ENCODE results near the gene FABP7. TPM values are rescaled to one million over a fixed set of nuclear protein-coding genes. Genes with fewer than 3 reads are reported as not detected.
"Not testable (repeated sequence)": the region's sequence is repeated elsewhere in the genome, so short reads cannot be mapped to it uniquely, and the experiment has no call there.

The FABP7 gene
- total and polyA plus RNA-seq, 2 donors (not counting 1 experiment from before 2014, with no cell fraction given) = not detected

DNA sequence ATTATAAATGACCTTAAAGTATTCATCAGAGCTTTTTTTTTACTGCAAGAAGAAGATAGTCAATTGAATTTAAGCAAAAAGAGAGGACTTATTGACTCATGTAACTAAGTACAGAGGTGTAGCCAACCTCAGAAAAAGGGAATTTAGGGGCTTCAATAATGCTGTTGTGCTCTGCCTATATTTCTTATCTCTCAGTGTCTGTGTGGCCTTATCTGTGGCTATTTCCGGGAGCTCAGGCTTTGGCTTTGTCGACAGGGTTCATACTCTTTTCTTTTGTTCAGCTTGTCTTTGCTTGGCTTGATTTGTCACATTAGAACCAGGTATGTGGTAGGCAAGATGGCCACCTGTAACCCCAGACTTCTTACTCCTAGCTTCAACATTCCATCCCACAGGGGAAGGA lies 38.6 kb upstream of the FABP7 start:
- Histone ChIP-seq H3K4me1 (ENCODE audit: control insufficient read depth, extremely low read depth, insufficient read depth, low read length) (no peaks in the 10 kb centered on the region), H4K20me1 (ENCODE audit: control insufficient read depth, extremely low read depth, insufficient read depth, low read length) (no peaks in the 10 kb centered on the region), H3K27ac (ENCODE audit: insufficient read depth, low read length) (no peak overlapping the region), H3K27me3 (ENCODE audit: control insufficient read depth, insufficient read depth, low read length) (no peaks in the 10 kb centered on the region), H2AFZ (ENCODE audit: low read length) (no peak overlapping the region), H3K4me2 (ENCODE audit: extremely low read depth, insufficient read depth, low read length) (no peak overlapping the region), H3K79me2 (ENCODE audit: control insufficient read depth, insufficient read depth, low read length) (no peaks in the 10 kb centered on the region), H3K9me3 (ENCODE audit: control insufficient read depth, insufficient read depth, low read depth, low read length) (no peaks in the 10 kb centered on the region), H3K9ac (ENCODE audit: insufficient read depth, low read length) (no peak overlapping the region), H3K4me3 (replicated peaks in 1 of 4; ENCODE audit: control extremely low read depth in 1 of 4, insufficient read depth in 1 of 4, low read depth in 3 of 4, low read length in 4 of 4) (no peak overlapping the region), H3K36me3 (ENCODE audit: control insufficient read depth, insufficient read depth, low read length) (no peaks in the 10 kb centered on the region)
- no peak for TF ChIP-seq EZH2 (IDR thresholded peaks at IDR 0.05; ENCODE audit: low read length, missing control alignments)
- TF ChIP-seq, protein P1, sequence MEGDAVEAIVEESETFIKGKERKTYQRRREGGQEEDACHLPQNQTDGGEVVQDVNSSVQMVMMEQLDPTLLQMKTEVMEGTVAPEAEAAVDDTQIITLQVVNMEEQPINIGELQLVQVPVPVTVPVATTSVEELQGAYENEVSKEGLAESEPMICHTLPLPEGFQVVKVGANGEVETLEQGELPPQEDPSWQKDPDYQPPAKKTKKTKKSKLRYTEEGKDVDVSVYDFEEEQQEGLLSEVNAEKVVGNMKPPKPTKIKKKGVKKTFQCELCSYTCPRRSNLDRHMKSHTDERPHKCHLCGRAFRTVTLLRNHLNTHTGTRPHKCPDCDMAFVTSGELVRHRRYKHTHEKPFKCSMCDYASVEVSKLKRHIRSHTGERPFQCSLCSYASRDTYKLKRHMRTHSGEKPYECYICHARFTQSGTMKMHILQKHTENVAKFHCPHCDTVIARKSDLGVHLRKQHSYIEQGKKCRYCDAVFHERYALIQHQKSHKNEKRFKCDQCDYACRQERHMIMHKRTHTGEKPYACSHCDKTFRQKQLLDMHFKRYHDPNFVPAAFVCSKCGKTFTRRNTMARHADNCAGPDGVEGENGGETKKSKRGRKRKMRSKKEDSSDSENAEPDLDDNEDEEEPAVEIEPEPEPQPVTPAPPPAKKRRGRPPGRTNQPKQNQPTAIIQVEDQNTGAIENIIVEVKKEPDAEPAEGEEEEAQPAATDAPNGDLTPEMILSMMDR (conservative IDR thresholded peaks at IDR 0.05 in 1 of 2, IDR thresholded peaks at IDR 0.05 in 1 of 2; ENCODE audit: low read depth in 1 of 2, low read length in 2 of 2) = no peak
- DNase-seq (ENCODE audit: low read depth in 2 of 2) = no peak

- not testable (repeated sequence) for H3K36me3 ChIP-seq (ENCODE audit: control insufficient read depth, insufficient read depth, low read length); H3K4me2 ChIP-seq (ENCODE audit: extremely low read depth, insufficient read depth, low read length); H3K9me3 ChIP-seq (ENCODE audit: control insufficient read depth, insufficient read depth, low read depth, low read length); H3K4me1 ChIP-seq (ENCODE audit: control insufficient read depth, extremely low read depth, insufficient read depth, low read length); H3K27ac ChIP-seq (ENCODE audit: insufficient read depth, low read length); H3K79me2 ChIP-seq (ENCODE audit: control insufficient read depth, insufficient read depth, low read length); H4K20me1 ChIP-seq (ENCODE audit: control insufficient read depth, extremely low read depth, insufficient read depth, low read length); H3K9ac ChIP-seq (ENCODE audit: insufficient read depth, low read length); H3K4me3 ChIP-seq (replicated peaks in 1 of 4; ENCODE audit: control extremely low read depth in 1 of 4, insufficient read depth in 1 of 4, low read depth in 3 of 4, low read length in 4 of 4); H2AFZ ChIP-seq (ENCODE audit: low read length); H3K27me3 ChIP-seq (ENCODE audit: control insufficient read depth, insufficient read depth, low read length)
- TF ChIP-seq, protein P1 (conservative IDR thresholded peaks at IDR 0.05 in 1 of 2, IDR thresholded peaks at IDR 0.05 in 1 of 2; ENCODE audit: low read depth in 1 of 2, low read length in 2 of 2) = peak; percentile 38 to 42
- peak in 1 of 2 donors; percentile 14 for DNase-seq (ENCODE audit: low read depth in 2 of 2)
Measured at GRCh38 chr6:122744247-122744646, 35.3 kb upstream of the FABP7 start.

DNA sequence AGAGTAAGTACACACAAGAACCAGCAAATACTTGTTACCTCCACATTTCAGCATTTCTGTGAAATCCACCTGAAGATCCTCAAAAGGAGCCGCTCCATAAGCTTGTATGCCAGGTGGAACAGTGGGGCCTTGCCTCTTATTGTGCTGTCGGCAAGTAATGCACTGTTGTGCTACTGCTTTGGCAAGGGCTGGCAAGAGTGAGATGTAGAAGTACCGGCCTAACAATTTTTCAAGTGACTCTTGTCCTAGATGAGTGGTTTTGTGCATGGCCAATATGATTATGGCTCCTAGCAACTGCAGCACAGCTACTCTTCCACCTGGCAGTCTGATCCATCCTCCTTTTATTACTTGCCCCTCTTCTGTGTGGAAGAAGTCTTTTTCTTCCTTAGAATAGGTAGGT lies 34.7 kb upstream of the FABP7 start:
- H3K9me3 ChIP-seq (ENCODE audit: control insufficient read depth, insufficient read depth, low read depth, low read length); H3K36me3 ChIP-seq (ENCODE audit: control insufficient read depth, insufficient read depth, low read length); H3K4me2 ChIP-seq (ENCODE audit: extremely low read depth, insufficient read depth, low read length); DNase-seq (ENCODE audit: low read depth in 2 of 2); H3K79me2 ChIP-seq (ENCODE audit: control insufficient read depth, insufficient read depth, low read length); H3K4me3 ChIP-seq (replicated peaks in 1 of 4; ENCODE audit: control extremely low read depth in 1 of 4, insufficient read depth in 1 of 4, low read depth in 3 of 4, low read length in 4 of 4); H2AFZ ChIP-seq (ENCODE audit: low read length); H3K4me1 ChIP-seq (ENCODE audit: control insufficient read depth, extremely low read depth, insufficient read depth, low read length); H3K27ac ChIP-seq (ENCODE audit: insufficient read depth, low read length); H3K27me3 ChIP-seq (ENCODE audit: control insufficient read depth, insufficient read depth, low read length); H3K9ac ChIP-seq (ENCODE audit: insufficient read depth, low read length); H4K20me1 ChIP-seq (ENCODE audit: control insufficient read depth, extremely low read depth, insufficient read depth, low read length): not testable (repeated sequence)

DNA sequence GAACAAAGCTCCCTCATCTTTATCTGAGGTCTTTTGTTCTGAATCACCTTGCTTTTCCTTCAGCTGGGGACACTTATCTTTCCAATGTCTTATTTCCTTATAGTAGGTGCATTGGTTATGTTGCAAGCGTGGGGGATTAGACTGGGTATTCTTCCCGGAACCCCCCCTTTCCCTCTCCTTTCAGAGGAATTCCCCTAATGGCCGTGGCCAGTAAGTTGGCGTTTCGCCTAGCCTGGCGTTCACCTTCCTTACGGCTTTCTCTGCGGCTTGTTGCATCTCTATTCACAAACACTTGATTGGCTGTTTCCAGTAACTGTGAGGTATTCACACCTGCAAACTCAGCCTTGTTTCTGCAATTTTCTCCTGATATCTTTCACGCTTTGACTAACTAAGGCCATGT lies 32.8 kb upstream of the FABP7 start:
- Histone ChIP-seq H3K4me2 (ENCODE audit: extremely low read depth, insufficient read depth, low read length) (no peak overlapping the region), H3K4me3 (replicated peaks in 1 of 4; ENCODE audit: control extremely low read depth in 1 of 4, insufficient read depth in 1 of 4, low read depth in 3 of 4, low read length in 4 of 4) (no peak overlapping the region), H2AFZ (ENCODE audit: low read length) (no peak overlapping the region), H3K9me3 (ENCODE audit: control insufficient read depth, insufficient read depth, low read depth, low read length) (no peaks in the 10 kb centered on the region), H3K9ac (ENCODE audit: insufficient read depth, low read length) (no peak overlapping the region), H4K20me1 (ENCODE audit: control insufficient read depth, extremely low read depth, insufficient read depth, low read length) (no peaks in the 10 kb centered on the region), H3K4me1 (ENCODE audit: control insufficient read depth, extremely low read depth, insufficient read depth, low read length) (no peaks in the 10 kb centered on the region), H3K27me3 (ENCODE audit: control insufficient read depth, insufficient read depth, low read length) (no peaks in the 10 kb centered on the region), H3K36me3 (ENCODE audit: control insufficient read depth, insufficient read depth, low read length) (no peaks in the 10 kb centered on the region), H3K79me2 (ENCODE audit: control insufficient read depth, insufficient read depth, low read length) (no peaks in the 10 kb centered on the region), H3K27ac (ENCODE audit: insufficient read depth, low read length) (no peak overlapping the region)
- DNase-seq (ENCODE audit: low read depth in 2 of 2) = no peak
- no peak for TF ChIP-seq EZH2 (IDR thresholded peaks at IDR 0.05; ENCODE audit: low read length, missing control alignments)
- TF ChIP-seq, protein P1 (conservative IDR thresholded peaks at IDR 0.05 in 1 of 2, IDR thresholded peaks at IDR 0.05 in 1 of 2; ENCODE audit: low read depth in 1 of 2, low read length in 2 of 2) = no peak

Measured in fibroblast of lung (primary cell).